Glomerular endothelial cell (primary cell): Measurements from ENCODE around the gene RFC1. TPM values are rescaled to one million over a fixed set of nuclear protein-coding genes. Genes with fewer than 3 reads are reported as not detected.

Experiments used
- total RNA-seq: library from RNA; depleted of rRNA; stranded (reverse); fragments of >200 nt; gene quantifications from 2 replicates; pipeline ENCODE4 v1.2.3, GENCODE V29; 2015

RFC1 gene
- total RNA-seq, 1 donor from 2014 or later: 32.1 TPM

Other genes with a start within 250 kb of the RFC1 start
- 22.0 and 27.0 TPM in 2 replicates for gene WDR19, start 183.8 kb downstream of the RFC1 start, total RNA-seq
- not detected in 2 replicates for gene KLB, start 40.6 kb upstream of the RFC1 start, total RNA-seq
- gene RPL9, start 92.6 kb upstream of the RFC1 start, total RNA-seq: 1,774 and 3,649 TPM in 2 replicates
- 6.0 and 11.9 TPM in 2 replicates for gene LIAS, start 92.7 kb upstream of the RFC1 start, total RNA-seq
- 84.4 and 86.7 TPM in 2 replicates for gene UGDH, start 161.1 kb upstream of the RFC1 start, total RNA-seq